ENCODE results near the gene PIAS4. TPM values are rescaled to one million over a fixed set of nuclear protein-coding genes. Genes with fewer than 3 reads are reported as not detected.

PIAS4 gene
- total and polyA plus RNA-seq, 9 of the 15 experiments (the other 6 are each of a cell fraction or from before 2014, with no cell fraction given) = 0.27 to 34.9 (median 14.4) TPM

DNA sequence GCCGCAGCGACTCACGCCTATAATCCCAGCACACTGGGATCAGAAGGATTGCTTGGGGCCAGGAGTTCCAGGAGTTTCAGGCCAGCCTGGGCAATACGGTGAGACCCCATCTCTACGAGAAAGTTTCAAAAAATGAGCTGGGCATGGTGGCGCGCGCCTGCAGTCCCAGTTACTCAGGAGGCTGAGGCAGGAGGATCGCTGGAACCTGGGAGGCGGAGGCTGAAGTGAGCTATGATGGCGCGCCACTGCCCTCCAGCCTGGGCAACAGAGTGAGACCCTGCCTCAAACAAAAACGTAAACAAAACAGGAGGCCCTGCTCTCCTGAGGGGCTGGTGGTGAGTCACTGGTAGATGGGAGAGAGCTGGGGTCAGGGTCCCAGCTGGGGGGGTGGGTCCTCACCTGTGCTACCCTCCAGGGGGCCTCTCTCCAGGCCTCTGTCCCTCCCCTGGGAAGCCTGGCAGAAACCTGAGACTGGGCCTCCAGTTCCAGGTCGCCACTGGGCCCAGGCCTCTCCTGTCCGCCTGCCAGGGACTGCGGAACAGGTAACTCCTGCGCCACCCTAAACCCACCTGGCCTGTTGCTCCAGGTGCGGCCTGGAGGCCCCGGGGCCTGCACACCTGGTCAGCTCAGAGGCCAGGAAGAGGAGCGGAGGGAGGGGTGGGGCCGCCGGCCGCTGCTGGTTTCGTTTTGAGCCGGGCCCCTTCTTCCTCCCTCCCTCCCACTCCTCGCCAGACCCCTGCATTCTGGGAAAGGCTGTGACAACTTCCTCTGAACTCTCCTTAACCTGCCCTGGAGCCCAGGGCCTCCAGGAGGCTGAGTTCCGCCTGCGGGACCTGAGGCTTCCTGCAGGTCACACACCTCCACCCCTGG lies 76.4 kb downstream of the PIAS4 start (continued):
- TF ChIP-seq, protein P1, sequence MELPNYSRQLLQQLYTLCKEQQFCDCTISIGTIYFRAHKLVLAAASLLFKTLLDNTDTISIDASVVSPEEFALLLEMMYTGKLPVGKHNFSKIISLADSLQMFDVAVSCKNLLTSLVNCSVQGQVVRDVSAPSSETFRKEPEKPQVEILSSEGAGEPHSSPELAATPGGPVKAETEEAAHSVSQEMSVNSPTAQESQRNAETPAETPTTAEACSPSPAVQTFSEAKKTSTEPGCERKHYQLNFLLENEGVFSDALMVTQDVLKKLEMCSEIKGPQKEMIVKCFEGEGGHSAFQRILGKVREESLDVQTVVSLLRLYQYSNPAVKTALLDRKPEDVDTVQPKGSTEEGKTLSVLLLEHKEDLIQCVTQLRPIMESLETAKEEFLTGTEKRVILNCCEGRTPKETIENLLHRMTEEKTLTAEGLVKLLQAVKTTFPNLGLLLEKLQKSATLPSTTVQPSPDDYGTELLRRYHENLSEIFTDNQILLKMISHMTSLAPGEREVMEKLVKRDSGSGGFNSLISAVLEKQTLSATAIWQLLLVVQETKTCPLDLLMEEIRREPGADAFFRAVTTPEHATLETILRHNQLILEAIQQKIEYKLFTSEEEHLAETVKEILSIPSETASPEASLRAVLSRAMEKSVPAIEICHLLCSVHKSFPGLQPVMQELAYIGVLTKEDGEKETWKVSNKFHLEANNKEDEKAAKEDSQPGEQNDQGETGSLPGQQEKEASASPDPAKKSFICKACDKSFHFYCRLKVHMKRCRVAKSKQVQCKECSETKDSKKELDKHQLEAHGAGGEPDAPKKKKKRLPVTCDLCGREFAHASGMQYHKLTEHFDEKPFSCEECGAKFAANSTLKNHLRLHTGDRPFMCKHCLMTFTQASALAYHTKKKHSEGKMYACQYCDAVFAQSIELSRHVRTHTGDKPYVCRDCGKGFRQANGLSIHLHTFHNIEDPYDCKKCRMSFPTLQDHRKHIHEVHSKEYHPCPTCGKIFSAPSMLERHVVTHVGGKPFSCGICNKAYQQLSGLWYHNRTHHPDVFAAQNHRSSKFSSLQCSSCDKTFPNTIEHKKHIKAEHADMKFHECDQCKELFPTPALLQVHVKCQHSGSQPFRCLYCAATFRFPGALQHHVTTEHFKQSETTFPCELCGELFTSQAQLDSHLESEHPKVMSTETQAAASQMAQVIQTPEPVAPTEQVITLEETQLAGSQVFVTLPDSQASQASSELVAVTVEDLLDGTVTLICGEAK (IDR thresholded peaks at IDR 0.05) = 0 out of 2 replicates have a peak, but pooled peaks have one; percentile 48
- TF ChIP-seq, protein P1 (CRISPR knock-in tag; IDR thresholded peaks at IDR 0.05) = no peak
- TF ChIP-seq ZFX (CRISPR knock-in tag; IDR thresholded peaks at IDR 0.05) (peak; percentile 71), BCOR (IDR thresholded peaks at IDR 0.05) (0 out of 2 replicates have a peak, but pooled peaks have one; percentile 15), PCBP1 (IDR thresholded peaks at IDR 0.05; ENCODE audit: low read depth, low read length, poor library complexity, severe bottlenecking) (peak; percentile 71), GABPA (tag; conservative IDR thresholded peaks at IDR 0.05; ENCODE audit: low read depth) (peak; percentile 37; the same call in 1 of the 2 replicates), ZEB2 (IDR thresholded peaks at IDR 0.05) (0 out of 2 replicates have a peak, but pooled peaks have one; percentile 45), POLR2G (IDR thresholded peaks at IDR 0.05; ENCODE audit: low read depth, low read length) (0 out of 2 replicates have a peak, but pooled peaks have one; percentile 40), RCOR1 (IDR thresholded peaks at IDR 0.05; ENCODE audit: borderline replicate concordance in 1 of 2, low read depth in 2 of 2, low read length in 2 of 2) (no peak), FUS (optimal IDR thresholded peaks at IDR 0.05; ENCODE audit: low read depth, low read length) (no peak), CTBP1 (IDR thresholded peaks at IDR 0.05; ENCODE audit: borderline replicate concordance) (peak; percentile 9; the same call in 1 of the 2 replicates), ZBTB7A (IDR thresholded peaks at IDR 0.05; ENCODE audit: borderline replicate concordance, control insufficient read depth, low read depth, low read length) (peak; percentile 27; the same call in 1 of the 2 replicates)
- TF ChIP-seq, protein P2, sequence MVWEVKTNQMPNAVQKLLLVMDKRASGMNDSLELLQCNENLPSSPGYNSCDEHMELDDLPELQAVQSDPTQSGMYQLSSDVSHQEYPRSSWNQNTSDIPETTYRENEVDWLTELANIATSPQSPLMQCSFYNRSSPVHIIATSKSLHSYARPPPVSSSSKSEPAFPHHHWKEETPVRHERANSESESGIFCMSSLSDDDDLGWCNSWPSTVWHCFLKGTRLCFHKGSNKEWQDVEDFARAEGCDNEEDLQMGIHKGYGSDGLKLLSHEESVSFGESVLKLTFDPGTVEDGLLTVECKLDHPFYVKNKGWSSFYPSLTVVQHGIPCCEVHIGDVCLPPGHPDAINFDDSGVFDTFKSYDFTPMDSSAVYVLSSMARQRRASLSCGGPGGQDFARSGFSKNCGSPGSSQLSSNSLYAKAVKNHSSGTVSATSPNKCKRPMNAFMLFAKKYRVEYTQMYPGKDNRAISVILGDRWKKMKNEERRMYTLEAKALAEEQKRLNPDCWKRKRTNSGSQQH (CRISPR knock-in tag; IDR thresholded peaks at IDR 0.05) = no peak
